GM23338 (cell line): ENCODE measurements around the gene MT1E. TPM values are rescaled to one million over a fixed set of nuclear protein-coding genes. Genes with fewer than 3 reads are reported as not detected.

Experiments used
- ATAC-seq: fragments of 200-7000 bp; cut with Tn5 transposase; 3 replicates; pipeline ENCODE4 v1.9.1; 2020
- DNase-seq: peaks from one replicate; pipeline ENCODE4 v3.0.0-alpha.2; 2015; ENCODE audit warnings: low spot score
- H2AFZ ChIP-seq: fragments of 200-600 bp; sonication (generic); 2 replicates; pipeline ENCODE4 v1.8.0; 2016; ENCODE audit warnings: antibody characterized with exemption, mild to moderate bottlenecking, moderate library complexity
- H3F3A ChIP-seq: fragments of 200-600 bp; sonication (generic); replicated peaks from 2 replicates; pipeline ENCODE4 v1.8.0; 2017; ENCODE audit warnings: antibody characterized with exemption, mixed run types, low read depth
- H3K27ac ChIP-seq: fragments of 200-600 bp; sonication (generic); 2 replicates; pipeline ENCODE4 v1.6.1; 2016; ENCODE audit warnings: low read depth
- H3K27me3 ChIP-seq: fragments of 200-600 bp; sonication (generic); 2 replicates; pipeline ENCODE4 v1.8.0; 2016; ENCODE audit warnings: mild to moderate bottlenecking, mixed run types, moderate library complexity; ENCODE audit not compliant: insufficient read depth
- H3K36me3 ChIP-seq: fragments of 200-600 bp; sonication (generic); 2 replicates; pipeline ENCODE4 v1.8.0; 2016; ENCODE audit warnings: mild to moderate bottlenecking; ENCODE audit not compliant: insufficient read depth
- H3K4me1 ChIP-seq: fragments of 200-600 bp; sonication (generic); 2 replicates; pipeline ENCODE4 v1.8.0; 2016; ENCODE audit warnings: mild to moderate bottlenecking, moderate library complexity; ENCODE audit not compliant: insufficient read depth
- H3K4me2 ChIP-seq: fragments of 200-600 bp; sonication (generic); 2 replicates; pipeline ENCODE4 v1.7.1; 2017; ENCODE audit warnings: mixed run types
- H3K4me3 ChIP-seq: fragments of 200-600 bp; sonication (generic); 2 replicates; pipeline ENCODE4 v1.6.1; 2016; ENCODE audit warnings: mixed run types
- H3K79me2 ChIP-seq: fragments of 200-600 bp; sonication (generic); replicated peaks from 2 replicates; pipeline ENCODE4 v1.8.0; 2017; ENCODE audit warnings: mild to moderate bottlenecking; ENCODE audit not compliant: insufficient read depth
- H3K9me2 ChIP-seq: fragments of 200-600 bp; sonication (generic); 2 replicates; pipeline ENCODE4 v1.8.0; 2017; ENCODE audit not compliant: insufficient read depth
- H4K20me1 ChIP-seq: fragments of 200-600 bp; sonication (generic); replicated peaks from 2 replicates; pipeline ENCODE4 v1.8.0; 2017; ENCODE audit warnings: mild to moderate bottlenecking; ENCODE audit not compliant: insufficient read depth
- H3K27ac Mint-ChIP-seq: 2 replicates; pipeline ENCODE4 v1.8.0; 2020; ENCODE audit warnings: inconsistent platforms, mild to moderate bottlenecking, moderate library complexity, mixed read lengths
- H3K27me3 Mint-ChIP-seq: 3 replicates; pipeline ENCODE4 v1.8.0; 2022; ENCODE audit warnings: low read depth, mild to moderate bottlenecking, moderate library complexity, mixed read lengths, inconsistent platforms; ENCODE audit not compliant: insufficient read depth, poor library complexity
- H3K36me3 Mint-ChIP-seq: 3 replicates; pipeline ENCODE4 v1.8.0; 2021; ENCODE audit warnings: low read depth, mild to moderate bottlenecking, inconsistent platforms, moderate library complexity, mixed read lengths
- H3K4me1 Mint-ChIP-seq: 3 replicates; pipeline ENCODE4 v1.8.0; 2020; ENCODE audit warnings: mild to moderate bottlenecking, inconsistent platforms, mixed read lengths
- H3K4me3 Mint-ChIP-seq: 3 replicates; pipeline ENCODE4 v1.8.0; 2021; ENCODE audit warnings: moderate library complexity, mild to moderate bottlenecking, inconsistent platforms, mixed read lengths
- H3K9me3 Mint-ChIP-seq: 3 replicates; pipeline ENCODE4 v1.8.0; 2020; ENCODE audit warnings: moderate library complexity, mild to moderate bottlenecking, inconsistent platforms, mixed read lengths
- CREB1 ChIP-seq: fragments of 250-450 bp; sonication (Bioruptor Pico); IDR thresholded peaks from 2 replicates; pipeline ENCODE4 v1.5.0; 2020; ENCODE audit warnings: low read depth, mild to moderate bottlenecking, moderate library complexity
- JUNB ChIP-seq: IDR thresholded peaks from one replicate; pipeline ENCODE4 v1.6.1; 2016; ENCODE audit warnings: antibody characterized with exemption; ENCODE audit not compliant: unreplicated experiment
- REST ChIP-seq: IDR thresholded peaks from one replicate; pipeline ENCODE4 v1.6.1; 2018; ENCODE audit warnings: antibody characterized with exemption; ENCODE audit not compliant: unreplicated experiment
- STAT1 ChIP-seq: IDR thresholded peaks from one replicate; pipeline ENCODE4 v1.6.1; 2016; ENCODE audit warnings: antibody characterized with exemption; ENCODE audit not compliant: unreplicated experiment
- polyA plus RNA-seq: library from polyadenylated mRNA; unstranded; fragments of >200 nt; fragmentation: Nextera tagmentation; extraction: Ambion mirVana; gene quantifications from 2 replicates; pipeline ENCODE4 v1.2.1, GENCODE V29; 2016
- total RNA-seq: library from RNA; depleted of rRNA; stranded (reverse); fragments of >200 nt; shearing (Covaris generic); gene quantifications from 2 replicates; pipeline ENCODE4 v1.2.3, GENCODE V29; 2014
- TF ChIP-seq, protein P1 (sequence below), 2 experiments: fragments of 200-600 bp in 1 of 2; sonication (generic) in 1 of 2; conservative IDR thresholded peaks; 2 replicates each; pipeline versions ENCODE4 v1.5.1 to v1.6.1; 2016 to 2017; ENCODE audit warnings: antibody characterized with exemption in 2 of 2, low read depth in 2 of 2, mild to moderate bottlenecking in 2 of 2, moderate library complexity in 1 of 2
- TF ChIP-seq, protein P2 (sequence below): fragments of 250-450 bp; sonication (Bioruptor Pico); IDR thresholded peaks from 2 replicates; pipeline ENCODE4 v1.5.0; 2020; ENCODE audit warnings: mild to moderate bottlenecking, moderate library complexity

The MT1E gene
- total and polyA plus RNA-seq, 2 experiments from 2014 or later, result 31.0 to 121 TPM

DNA sequence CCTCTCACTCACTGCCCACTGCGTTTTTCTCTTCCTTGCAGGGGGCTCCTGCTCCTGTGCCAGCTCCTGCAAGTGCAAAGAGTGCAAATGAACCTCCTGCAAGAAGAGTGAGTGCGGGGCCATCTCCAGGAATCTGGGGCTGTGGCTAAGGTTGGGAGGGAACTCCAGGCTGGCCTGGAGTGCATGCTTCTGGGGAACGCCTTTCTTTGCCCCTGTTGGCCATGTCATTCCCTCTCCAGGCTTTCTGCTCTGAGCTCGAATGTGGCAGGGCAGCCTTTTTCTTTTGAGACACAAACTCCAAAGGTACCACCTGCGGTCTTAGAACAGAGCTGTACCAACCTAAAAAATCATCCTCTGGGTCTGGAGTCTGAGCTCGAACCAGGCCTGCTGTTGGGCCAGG is 7.4 kb upstream of the MT1E start:
- no peak for TF ChIP-seq CREB1 (CRISPR knock-in tag)
- TF ChIP-seq, protein P1, sequence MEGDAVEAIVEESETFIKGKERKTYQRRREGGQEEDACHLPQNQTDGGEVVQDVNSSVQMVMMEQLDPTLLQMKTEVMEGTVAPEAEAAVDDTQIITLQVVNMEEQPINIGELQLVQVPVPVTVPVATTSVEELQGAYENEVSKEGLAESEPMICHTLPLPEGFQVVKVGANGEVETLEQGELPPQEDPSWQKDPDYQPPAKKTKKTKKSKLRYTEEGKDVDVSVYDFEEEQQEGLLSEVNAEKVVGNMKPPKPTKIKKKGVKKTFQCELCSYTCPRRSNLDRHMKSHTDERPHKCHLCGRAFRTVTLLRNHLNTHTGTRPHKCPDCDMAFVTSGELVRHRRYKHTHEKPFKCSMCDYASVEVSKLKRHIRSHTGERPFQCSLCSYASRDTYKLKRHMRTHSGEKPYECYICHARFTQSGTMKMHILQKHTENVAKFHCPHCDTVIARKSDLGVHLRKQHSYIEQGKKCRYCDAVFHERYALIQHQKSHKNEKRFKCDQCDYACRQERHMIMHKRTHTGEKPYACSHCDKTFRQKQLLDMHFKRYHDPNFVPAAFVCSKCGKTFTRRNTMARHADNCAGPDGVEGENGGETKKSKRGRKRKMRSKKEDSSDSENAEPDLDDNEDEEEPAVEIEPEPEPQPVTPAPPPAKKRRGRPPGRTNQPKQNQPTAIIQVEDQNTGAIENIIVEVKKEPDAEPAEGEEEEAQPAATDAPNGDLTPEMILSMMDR (conservative IDR thresholded peaks at IDR 0.05; ENCODE audit: low read depth in 2 of 2), result no peak
- TF ChIP-seq STAT1, result no peak
- TF ChIP-seq REST, result no peak
- TF ChIP-seq, protein P2, sequence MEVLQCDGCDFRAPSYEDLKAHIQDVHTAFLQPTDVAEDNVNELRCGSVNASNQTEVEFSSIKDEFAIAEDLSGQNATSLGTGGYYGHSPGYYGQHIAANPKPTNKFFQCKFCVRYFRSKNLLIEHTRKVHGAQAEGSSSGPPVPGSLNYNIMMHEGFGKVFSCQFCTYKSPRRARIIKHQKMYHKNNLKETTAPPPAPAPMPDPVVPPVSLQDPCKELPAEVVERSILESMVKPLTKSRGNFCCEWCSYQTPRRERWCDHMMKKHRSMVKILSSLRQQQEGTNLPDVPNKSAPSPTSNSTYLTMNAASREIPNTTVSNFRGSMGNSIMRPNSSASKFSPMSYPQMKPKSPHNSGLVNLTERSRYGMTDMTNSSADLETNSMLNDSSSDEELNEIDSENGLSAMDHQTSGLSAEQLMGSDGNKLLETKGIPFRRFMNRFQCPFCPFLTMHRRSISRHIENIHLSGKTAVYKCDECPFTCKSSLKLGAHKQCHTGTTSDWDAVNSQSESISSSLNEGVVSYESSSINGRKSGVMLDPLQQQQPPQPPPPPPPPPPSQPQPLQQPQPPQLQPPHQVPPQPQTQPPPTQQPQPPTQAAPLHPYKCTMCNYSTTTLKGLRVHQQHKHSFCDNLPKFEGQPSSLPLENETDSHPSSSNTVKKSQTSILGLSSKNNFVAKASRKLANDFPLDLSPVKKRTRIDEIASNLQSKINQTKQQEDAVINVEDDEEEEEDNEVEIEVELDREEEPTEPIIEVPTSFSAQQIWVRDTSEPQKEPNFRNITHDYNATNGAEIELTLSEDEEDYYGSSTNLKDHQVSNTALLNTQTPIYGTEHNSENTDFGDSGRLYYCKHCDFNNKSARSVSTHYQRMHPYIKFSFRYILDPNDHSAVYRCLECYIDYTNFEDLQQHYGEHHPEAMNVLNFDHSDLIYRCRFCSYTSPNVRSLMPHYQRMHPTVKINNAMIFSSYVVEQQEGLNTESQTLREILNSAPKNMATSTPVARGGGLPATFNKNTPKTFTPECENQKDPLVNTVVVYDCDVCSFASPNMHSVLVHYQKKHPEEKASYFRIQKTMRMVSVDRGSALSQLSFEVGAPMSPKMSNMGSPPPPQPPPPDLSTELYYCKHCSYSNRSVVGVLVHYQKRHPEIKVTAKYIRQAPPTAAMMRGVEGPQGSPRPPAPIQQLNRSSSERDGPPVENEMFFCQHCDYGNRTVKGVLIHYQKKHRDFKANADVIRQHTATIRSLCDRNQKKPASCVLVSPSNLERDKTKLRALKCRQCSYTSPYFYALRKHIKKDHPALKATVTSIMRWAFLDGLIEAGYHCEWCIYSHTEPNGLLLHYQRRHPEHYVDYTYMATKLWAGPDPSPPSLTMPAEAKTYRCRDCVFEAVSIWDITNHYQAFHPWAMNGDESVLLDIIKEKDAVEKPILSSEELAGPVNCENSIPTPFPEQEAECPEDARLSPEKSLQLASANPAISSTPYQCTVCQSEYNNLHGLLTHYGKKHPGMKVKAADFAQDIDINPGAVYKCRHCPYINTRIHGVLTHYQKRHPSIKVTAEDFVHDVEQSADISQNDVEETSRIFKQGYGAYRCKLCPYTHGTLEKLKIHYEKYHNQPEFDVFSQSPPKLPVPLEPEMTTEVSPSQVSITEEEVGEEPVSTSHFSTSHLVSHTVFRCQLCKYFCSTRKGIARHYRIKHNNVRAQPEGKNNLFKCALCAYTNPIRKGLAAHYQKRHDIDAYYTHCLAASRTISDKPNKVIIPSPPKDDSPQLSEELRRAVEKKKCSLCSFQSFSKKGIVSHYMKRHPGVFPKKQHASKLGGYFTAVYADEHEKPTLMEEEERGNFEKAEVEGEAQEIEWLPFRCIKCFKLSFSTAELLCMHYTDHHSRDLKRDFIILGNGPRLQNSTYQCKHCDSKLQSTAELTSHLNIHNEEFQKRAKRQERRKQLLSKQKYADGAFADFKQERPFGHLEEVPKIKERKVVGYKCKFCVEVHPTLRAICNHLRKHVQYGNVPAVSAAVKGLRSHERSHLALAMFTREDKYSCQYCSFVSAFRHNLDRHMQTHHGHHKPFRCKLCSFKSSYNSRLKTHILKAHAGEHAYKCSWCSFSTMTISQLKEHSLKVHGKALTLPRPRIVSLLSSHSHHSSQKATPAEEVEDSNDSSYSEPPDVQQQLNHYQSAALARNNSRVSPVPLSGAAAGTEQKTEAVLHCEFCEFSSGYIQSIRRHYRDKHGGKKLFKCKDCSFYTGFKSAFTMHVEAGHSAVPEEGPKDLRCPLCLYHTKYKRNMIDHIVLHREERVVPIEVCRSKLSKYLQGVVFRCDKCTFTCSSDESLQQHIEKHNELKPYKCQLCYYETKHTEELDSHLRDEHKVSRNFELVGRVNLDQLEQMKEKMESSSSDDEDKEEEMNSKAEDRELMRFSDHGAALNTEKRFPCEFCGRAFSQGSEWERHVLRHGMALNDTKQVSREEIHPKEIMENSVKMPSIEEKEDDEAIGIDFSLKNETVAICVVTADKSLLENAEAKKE (CRISPR knock-in tag), result no peak
- TF ChIP-seq JUNB, result no peak
- DNase-seq, result no peak
- Histone ChIP-seq H3K79me2 (no peaks in the 10 kb centered on the region), H3F3A (0 out of 2 replicates have a peak, but pooled peaks cover 3% of the 10 kb centered on the region), H2AFZ (no peak overlapping the region), H3K36me3 (no peaks in the 10 kb centered on the region), H3K4me3 (no peak overlapping the region), H3K27ac (no peak overlapping the region), H3K4me2 (peak overlapping the region; percentile 92; the same call in 1 of the 2 replicates), H3K4me1 (peaks cover 54% of the 10 kb centered on the region), H3K9me2 (no peaks in the 10 kb centered on the region; the same call in 1 of the 2 replicates), H3K27me3 (peaks cover 99% of the 10 kb centered on the region), H4K20me1 (0 out of 2 replicates have a peak, but pooled peaks cover 9% of the 10 kb centered on the region)
- H3K4me1 Mint-ChIP-seq, result peaks cover 46% of the 10 kb centered on the region
- H3K27ac Mint-ChIP-seq, result no peak overlapping the region
- peaks cover 83% of the 10 kb centered on the region for H3K27me3 Mint-ChIP-seq
- no peaks in the 10 kb centered on the region for H3K36me3 Mint-ChIP-seq
- peak overlapping the region; percentile 83 for H3K4me3 Mint-ChIP-seq
- H3K9me3 Mint-ChIP-seq, result peaks cover 8% of the 10 kb centered on the region; the same call in 1 of the 3 replicates
- peak; percentile 26 for ATAC-seq
